GM21367 (cell line): ENCODE measurements around the gene CDH18.

Experiments
- ATAC-seq: cut with Tn5 transposase; IDR thresholded peaks from one replicate; pipeline ENCODE4 v1.9.1; 2021; ENCODE audit not compliant: unreplicated experiment

CDH18 gene

GRCh38 chr5:19616701-19617215 is 371.2 kb downstream of the CDH18 start:
- no peak for ATAC-seq

- no peak for ATAC-seq
Observed at GRCh38 chr5:19615661-19616060, 372.3 kb downstream of the CDH18 start.

GRCh38 chr5:19615071-19615470 is 372.9 kb downstream of the CDH18 start:
- ATAC-seq = no peak

- no peak for ATAC-seq
Observed at GRCh38 chr5:19608444-19609002, 379.5 kb downstream of the CDH18 start.

GRCh38 chr5:19605846-19606407 is 382.1 kb downstream of the CDH18 start:
- no peak for ATAC-seq

GRCh38 chr5:19584131-19584530 is 403.9 kb downstream of the CDH18 start:
- no peak for ATAC-seq

- no peak for ATAC-seq
Observed at GRCh38 chr5:19577882-19578281, 410.1 kb downstream of the CDH18 start.

GRCh38 chr5:19568004-19568403 is 420.0 kb downstream of the CDH18 start:
- ATAC-seq = no peak

- no peak for ATAC-seq
Observed at GRCh38 chr5:19565466-19565865, 422.5 kb downstream of the CDH18 start.

GRCh38 chr5:19564036-19564435 is 424.0 kb downstream of the CDH18 start:
- ATAC-seq = no peak

- ATAC-seq = no peak
Observed at GRCh38 chr5:19555876-19556275, 432.1 kb downstream of the CDH18 start.

GRCh38 chr5:19555436-19555835 is 432.6 kb downstream of the CDH18 start:
- ATAC-seq = no peak

GRCh38 chr5:19554524-19554923 is 433.5 kb downstream of the CDH18 start:
- no peak for ATAC-seq

- no peak for ATAC-seq
Observed at GRCh38 chr5:19547640-19548039, 440.4 kb downstream of the CDH18 start.

GRCh38 chr5:19546521-19546920 is 441.5 kb downstream of the CDH18 start:
- no peak for ATAC-seq

- no peak for ATAC-seq
Observed at GRCh38 chr5:19538607-19539006, 449.4 kb downstream of the CDH18 start.

GRCh38 chr5:19536387-19536786 is 451.6 kb downstream of the CDH18 start:
- ATAC-seq = no peak

- ATAC-seq = no peak
Observed at GRCh38 chr5:19534751-19535150, 453.2 kb downstream of the CDH18 start.

GRCh38 chr5:19532936-19533335 is 455.1 kb downstream of the CDH18 start:
- ATAC-seq = no peak

- no peak for ATAC-seq
Observed at GRCh38 chr5:19531374-19531952, 456.5 kb downstream of the CDH18 start.

GRCh38 chr5:19519448-19519847 is 468.6 kb downstream of the CDH18 start:
- no peak for ATAC-seq

GRCh38 chr5:19498852-19499251 is 489.1 kb downstream of the CDH18 start:
- ATAC-seq = no peak
